AG08396 (cell line): ENCODE data around the gene FAM186B.

ENCODE experiments used
- DNase-seq: peaks from one replicate; pipeline ENCODE4 v3.0.0; 2012; ENCODE audit warnings: low spot score, mixed read lengths

The FAM186B gene

GRCh38 chr12:49537752-49538509 lies 67.5 kb downstream of the FAM186B start:
- DNase-seq: no peak
